Measurements from ENCODE around the gene VTI1A.

Gene VTI1A

DNA sequence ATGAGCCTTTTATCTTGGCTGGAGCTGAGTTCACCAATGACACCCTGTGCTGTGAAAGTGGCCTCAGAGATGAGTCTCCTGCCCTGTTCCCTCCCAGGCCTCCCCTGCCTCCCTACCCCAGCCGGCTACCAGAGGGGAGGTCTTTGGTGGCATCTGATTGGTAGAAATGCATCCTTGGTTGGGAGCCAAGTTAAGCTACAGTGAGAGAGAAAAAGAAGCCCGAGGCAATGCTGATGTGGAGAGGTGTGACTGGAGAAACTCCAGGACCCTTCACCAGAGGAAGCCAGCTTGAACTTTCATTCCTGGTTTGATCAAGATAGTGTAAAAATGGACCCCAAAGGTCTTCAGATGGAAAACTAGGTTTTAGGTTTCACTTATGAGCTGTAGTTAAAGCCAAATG lies 311.9 kb downstream of the VTI1A start:
- DNase-seq (ENCODE audit: low spot score) = no peak

DNA sequence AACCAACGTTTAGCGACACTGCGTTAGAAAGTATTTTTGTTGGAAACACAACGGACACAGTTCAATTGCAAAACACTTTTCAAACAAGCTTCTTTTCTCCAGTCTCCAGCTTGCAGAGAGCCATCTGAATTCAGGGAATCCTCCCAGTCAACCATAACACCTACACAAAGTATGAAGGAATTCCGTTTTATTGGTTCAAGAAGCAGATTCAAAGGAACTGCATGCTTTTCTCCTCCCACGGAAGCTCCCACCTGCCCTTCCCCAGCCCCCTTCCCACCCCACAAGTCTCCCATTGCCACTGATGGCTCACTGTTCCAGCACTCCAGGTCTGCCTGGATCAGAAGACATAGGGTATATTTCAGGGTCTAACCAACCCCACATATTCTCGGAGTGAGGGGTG lies 312.5 kb downstream of the VTI1A start:
- no peak for DNase-seq (ENCODE audit: low spot score)

DNA sequence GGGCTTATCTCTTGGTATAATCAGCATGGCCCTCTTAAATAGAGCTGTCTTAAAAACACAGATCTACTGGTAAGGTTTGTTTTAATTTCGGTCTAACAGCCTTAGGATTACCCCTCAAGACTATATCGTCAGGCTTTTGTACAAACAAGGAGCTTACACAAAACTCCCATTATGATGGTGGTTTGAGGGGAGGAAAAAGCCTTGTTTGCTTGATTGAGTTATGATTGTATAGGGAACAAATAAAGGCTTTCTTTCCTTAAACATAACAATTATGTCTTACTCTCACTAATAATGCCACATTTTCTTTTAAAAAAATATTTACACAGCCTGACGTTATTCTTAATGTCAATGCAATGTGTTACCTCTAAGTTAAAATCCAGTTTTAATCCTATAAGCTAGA lies 314.2 kb downstream of the VTI1A start:
- no peak for DNase-seq (ENCODE audit: low spot score)

DNA sequence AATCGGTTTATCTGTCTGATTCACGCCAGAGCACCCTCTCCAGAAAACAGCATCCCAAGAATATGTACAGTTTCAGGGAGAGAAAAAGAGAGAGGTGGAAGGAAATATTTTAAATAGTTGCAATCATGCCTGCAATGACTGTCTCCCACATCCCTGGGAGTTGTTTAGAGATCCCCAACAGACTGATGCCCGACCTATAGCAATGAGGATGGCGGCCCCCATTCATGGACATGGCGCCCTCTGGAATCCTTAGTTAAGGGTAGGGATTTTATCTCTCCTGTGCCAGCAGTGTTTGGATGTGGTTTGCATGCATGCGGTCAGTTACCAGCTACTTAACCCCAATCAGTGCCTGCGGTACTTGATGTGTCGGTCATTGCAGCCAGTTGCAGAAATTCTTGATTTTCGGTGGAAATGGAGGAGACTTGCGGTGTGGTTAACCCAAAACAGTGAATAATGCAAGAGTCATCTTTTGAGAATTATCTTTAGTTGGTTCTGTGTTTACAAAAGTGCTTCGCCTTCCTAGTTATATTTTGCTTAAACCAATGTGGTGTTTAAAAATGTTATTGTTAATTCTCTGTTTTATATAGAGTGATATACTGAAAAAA lies 317.0 kb downstream of the VTI1A start:
- DNase-seq (ENCODE audit: low spot score) = no peak

DNA sequence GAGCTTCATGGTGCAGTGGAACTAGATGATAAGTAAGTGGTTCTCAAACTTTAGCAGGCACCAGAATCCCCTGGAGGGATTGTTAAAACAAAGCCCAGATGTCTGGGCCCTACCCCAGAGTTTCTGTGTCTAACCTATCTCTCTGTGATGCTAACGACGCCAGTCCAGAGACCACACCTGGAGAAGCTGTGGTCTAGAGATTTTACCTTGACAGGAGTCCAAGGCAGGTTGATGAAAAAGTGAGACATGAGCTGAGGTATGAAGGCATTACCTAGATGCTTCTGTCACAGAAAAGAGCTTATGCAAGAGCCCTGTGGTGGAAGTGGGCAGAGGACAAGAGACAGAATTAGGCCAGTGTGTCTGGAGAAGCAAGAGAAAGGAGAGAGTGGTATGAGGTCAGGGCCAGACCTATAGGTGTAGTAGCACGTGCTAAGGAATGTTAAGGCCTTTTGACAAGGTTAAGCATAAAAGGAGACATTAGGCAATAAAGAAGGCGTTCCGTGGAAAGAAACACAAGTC lies 318.8 kb downstream of the VTI1A start:
- no peak for DNase-seq (ENCODE audit: low spot score)

DNA sequence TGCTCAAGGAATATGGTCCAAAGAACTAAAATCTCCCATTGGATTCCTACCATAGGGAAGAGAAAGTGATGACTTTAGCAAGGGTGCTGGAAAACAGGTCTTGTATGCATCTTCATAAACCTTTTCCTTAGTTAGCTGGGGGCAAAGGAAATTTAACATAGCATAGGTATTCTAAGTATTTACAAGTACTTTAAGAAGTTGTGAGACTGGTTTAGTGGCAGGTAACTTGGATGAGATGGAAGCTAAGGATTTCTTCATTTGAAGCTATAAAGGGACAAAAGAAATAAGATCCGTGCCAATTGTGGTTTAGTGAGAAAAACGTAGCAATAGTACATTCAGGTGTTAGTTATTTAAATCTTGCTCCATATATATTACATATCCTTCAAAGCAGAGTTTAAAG lies 319.6 kb downstream of the VTI1A start:
- DNase-seq (ENCODE audit: low spot score) = no peak

DNA sequence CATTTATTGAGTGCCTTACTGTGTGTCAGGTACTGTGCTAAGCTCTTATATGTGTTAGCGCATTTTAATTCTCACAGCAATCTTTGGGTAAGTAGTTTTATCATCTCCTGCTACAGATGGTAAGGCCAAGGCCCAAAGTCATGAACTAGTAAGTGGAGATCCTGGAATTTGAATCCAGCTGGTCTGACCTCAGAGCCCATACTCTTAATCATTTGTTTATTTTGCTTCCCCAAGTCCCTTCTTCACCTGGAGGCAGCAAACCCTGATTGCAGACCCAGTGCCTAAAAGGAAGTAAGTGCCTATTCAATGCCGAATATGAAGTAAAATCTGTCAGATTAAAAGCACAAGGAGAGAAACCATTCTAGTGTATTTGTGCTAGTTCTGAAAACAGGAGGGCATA lies 320.1 kb downstream of the VTI1A start:
- no peak for DNase-seq (ENCODE audit: low spot score)

DNA sequence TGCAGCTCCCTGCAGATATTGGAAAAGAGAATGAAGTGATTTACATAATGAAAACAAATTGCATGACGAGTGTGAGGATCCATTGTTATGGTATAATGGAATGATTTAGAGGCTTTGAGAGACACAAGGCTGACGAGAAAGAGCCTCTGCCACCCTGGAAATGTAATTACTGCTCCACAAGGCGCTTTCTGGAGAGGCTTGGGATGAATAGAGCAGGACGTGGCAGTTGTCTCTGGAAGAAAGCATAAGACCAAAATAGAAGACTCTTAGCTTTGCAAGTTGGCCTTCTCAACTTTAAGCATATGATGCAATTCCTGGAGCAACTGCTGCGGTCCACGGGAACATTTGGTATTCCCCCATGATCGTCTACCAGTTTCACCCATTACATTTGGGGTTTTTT lies 321.1 kb downstream of the VTI1A start:
- DNase-seq (ENCODE audit: low spot score) = no peak

DNA sequence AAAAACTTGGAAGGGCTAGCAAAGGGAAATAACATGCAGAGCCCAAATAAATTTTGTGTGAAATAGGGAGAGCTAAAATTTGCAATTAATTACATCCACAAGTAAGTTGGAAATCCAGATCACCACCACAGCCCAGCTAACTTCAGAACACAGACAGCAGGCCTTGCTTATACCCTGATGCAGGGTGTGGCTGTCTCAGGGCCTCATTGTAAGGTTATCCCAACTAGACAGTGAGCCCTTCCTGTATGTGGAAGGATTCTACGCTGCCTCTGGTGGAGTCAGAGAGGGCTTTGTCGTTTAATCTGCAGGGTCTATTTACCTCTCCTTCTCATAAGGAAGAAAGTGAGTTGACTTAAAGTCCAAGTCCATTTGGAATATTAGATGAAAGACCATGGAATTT lies 322.1 kb downstream of the VTI1A start:
- DNase-seq (ENCODE audit: low spot score) = no peak

DNA sequence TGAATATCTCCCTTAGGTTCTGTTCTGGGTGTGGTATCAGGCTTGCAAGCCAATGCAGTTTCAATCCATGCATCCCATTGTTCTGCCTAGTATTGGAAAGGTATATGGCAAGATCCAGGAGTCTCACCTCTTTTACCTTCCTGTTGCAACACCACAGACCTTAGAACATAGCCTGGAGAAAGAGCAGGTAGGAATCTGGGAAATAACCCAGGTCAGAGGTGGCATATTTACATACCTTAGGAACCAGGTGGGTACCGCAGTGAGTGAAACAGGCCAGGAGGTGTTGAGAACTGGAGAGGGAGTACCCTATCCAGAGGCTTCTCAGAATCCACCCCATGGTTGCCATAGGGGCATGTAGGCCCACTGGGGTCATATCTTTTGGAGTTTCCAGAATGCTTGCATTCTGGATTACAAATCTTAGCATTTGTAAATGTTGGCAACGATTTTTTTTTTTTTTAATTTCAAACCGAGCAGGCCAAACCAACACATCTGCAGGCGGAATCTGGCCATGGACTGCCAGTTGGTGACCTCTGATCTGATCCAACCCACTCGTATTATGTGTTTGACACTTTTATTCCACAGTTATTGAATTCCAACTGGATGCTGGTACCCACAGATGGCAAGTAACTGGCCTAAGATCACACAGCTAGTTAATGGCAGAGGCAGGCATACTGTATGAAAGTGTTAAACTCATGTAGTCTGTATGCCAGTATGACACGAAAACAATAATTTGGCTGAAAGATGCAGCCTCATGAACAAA lies 322.8 kb downstream of the VTI1A start:
- DNase-seq (ENCODE audit: low spot score) = no peak

DNA sequence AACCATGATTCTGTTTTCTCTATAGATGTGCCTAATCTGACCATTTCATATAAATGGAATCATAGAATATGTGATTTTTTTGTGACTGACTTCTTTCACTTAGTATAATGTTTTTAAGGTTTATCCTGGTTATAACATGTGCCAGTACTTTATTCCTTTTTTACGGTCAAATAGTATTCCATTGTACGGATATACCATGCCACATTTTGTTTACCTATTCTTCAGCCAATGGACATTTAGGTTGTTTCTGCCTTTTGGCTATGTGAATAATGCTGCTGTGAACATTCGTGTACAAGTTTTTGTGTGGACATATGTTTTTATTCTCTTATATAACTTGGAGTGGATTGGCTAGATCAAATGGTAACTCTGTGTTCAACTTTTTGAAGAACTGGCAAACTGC lies 324.7 kb downstream of the VTI1A start:
- DNase-seq (ENCODE audit: low spot score) = no peak

DNA sequence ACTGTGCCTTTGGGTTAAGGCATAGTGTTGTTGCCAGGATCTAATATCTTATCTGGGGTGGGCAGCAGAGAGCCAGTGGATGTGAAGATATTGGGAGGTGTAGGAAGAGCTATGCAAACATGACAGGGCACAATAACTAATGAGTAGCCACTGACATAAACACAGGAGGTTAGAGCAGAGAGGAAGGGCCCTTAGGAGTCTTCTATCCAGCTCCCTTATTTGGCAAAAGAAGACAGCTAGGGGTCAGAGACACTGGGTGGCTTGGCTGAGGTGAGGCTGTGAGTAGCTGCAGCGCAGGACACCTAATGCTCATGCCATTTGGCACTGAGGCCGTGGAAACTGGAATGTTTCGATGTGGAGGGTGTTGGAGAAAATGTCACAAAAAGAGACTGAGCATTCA lies 326.8 kb downstream of the VTI1A start:
- no peak for DNase-seq (ENCODE audit: low spot score)

DNA sequence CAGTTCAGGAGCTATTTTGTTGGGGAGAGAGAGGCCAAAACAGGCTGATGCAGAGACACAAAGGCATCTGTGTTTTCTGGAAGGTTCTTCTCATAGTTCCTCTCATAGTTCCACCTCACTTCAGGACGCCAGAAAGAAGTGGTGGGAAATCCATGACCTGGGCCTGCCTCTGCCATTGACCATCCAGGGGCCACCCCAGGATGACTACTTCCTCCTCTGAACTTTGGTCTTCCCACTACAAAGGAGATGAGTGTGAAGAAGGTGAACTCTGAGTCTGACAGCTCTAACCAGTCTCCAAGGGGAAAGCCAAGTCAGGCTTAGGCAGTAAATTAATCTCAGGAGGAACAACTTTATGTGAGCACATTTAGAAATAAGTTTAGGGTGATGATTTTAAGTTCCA lies 327.2 kb downstream of the VTI1A start:
- DNase-seq (ENCODE audit: low spot score) = no peak

DNA sequence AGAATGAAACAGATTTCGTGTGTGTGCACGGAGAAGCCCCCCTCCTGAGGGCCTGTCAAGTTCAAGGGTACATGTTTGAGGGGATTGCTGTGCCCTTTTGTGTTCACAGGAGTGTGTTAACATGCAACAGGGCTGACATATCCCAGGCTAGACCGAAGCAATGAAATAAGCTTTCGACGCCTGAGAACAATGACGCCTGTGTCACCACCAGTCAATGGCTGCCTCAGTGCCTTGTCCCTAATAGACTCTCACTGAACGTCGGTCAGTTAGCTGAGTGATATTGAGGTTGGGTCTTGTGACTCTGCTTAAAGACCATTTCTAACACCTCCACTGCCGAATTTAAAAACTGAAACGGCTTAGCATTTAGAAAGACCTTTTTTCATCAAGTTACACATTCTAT lies 327.8 kb downstream of the VTI1A start:
- no peak for DNase-seq (ENCODE audit: low spot score)

DNA sequence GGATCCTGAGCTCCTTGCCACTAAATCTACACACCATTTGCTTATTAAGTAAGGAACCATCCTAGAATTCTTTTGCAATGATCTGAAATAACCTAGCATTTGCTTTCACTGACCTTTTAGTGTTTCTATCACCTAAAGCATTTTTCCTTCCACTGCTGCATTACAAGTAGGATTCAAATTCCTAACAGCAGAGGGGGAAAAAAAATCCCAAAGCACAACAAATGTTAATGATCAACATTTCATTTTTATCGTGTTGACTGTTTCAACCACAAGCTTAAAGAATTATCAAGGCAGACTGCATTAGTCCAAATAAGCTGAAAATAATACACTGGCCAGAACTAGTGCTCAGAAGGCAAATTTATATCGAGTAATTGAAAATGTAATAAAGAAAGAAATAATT lies 328.4 kb downstream of the VTI1A start:
- peak; percentile 57 for DNase-seq (ENCODE audit: low spot score)

DNA sequence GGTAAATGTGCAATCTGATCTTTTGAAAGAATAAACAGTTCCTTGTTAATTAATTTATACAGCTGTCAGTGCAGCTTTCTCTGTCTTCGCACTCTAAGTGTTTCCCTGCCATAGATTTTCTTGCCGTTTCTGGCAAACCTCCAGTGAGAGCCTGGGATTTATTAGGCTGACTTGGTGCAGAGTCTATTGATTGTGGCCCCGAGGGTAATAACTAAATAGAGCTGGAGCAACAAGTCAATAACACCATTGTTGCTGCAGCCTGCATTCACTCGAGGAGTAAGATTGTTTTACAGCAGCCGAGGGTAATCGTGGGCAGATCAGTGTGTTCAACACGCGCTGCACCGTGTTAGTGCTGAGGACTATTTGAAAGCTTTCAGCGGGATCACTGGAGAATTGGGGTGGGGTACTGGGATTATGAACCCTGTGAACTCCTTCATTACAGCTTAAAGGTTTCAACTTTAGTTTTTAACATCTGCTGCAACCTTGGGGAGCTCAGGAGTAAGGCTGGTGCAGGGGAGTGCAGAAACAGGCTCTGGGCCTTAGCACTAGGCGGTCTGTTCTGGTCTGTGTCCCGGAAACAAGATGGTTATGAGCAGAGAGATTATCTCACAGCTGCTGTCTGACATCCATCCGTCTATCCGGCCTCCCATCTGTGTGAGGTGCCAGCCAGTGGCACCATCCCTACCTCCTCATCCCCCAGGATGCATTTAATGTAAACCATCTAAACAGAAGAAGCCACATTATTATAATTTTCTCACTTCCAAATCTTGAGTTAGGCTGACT lies 329.1 kb downstream of the VTI1A start:
- DNase-seq (ENCODE audit: low spot score) = no peak

DNA sequence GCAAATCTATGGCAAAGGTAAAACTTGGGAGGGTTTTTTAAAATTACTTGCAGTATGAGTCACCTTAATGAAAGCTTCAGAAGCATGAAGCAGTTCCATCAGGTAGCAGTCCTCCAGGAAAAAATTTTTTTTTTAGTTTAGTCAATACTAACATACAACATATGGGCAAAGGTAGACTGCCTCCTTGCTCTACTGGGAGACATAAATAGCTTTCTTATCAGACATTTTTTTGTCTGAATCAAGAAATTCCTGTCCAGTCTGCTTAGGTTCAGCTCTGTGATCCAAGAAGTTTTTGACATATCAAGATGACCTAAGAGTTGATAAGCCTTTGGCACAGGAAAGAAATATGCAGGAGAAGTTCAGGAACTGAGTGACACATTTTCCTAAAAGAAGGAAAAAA lies 331.6 kb downstream of the VTI1A start:
- DNase-seq (ENCODE audit: low spot score) = peak; percentile 40

DNA sequence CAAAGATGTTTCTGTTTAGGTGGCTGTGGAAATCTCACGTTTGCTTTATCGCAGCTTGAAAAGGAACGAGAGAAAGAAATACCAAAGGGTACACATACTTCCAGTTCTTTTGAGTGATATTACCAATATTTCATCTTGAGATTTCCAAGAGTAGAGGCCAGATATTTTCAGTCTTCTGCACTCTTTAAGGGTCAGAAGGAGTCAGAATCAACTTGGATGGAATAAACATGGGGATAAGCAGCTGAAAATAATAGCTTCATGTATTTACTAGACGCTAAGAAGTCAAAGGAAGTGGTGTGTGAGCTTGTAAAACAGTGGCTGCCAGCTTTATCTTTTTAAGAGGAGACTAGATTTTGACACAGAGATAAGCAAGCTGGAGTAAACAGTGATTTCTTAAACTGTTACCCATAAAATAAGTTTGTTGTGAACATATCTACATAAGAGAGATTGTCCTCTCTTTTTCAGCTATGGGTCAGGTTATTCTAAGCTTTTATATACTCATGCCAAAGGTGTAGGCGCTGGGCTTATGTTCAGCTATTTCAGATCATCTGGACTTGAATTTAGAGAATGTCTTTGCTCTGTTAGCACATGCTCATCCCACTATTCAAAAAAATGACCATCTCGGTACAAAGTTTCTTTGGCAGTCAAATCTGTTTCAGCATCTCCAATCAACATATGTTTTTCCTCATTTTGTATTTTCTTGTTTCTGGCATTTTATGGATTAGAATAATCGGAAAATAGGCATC lies 332.2 kb downstream of the VTI1A start:
- no peak for DNase-seq (ENCODE audit: low spot score)

DNA sequence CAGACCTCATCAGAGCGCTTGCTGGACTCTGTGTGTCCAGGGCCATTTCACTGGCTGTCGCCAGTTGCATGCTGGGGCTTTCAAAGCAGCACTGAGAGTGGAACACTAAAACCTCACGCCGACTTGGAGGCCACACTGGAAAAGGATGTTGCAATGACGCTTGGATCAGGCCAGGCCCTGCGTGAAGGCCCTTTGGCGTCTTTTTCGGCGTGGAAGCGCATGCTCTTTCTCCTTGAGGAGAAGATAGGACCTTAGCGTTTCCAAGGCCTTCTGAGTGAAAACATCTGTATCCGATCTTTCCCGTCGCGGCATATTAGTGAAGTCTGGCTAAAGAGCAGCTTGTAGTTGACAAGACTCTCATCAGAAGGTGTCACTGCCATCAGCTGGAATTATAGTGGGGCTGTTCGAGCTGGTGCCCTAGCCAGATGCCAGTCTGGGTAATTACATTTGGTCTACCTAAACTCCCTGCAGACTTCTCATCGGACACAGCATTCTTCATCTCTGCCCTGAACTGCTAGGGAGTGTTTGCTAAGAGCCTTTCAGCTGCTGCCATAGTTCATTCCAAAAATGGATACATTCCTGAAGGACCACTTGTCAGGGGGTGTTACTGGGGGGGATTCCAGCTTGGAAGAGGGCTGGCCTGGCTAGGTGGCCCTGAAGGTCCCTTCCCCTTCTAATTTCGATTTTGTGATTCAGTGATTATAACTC lies 335.3 kb downstream of the VTI1A start:
- DNase-seq (ENCODE audit: low spot score) = no peak

DNA sequence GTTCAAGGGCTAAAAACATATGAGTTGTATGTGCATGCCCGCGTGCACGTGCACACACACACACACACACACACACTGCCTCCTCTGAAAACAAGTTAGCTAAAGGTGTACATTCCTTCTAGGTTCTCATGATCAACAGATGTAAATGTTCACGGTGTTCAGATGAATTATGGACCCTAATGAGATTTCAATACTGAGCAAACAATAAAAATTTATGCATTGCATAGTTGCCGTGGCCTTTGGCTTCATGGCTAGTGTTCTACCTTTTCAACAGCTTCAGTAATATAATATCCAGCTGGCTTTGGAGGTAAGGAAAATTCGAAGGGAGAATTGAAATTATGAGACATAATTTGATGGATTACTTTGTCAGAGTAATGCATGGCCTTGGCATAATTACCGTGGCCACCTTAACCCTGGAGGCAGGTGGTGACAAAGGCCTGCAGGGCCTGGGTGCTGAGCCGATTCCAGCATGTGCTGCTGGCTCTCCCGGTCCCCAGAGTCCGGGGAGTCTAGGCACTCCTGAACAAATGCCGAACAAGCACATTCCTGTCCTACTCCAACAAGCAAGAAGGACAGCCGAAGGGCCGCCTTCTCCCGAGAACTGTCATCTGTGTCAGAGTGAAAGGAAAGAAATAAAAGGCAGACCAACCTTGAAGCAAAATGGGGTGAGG lies 336.5 kb downstream of the VTI1A start:
- DNase-seq (ENCODE audit: low spot score) = peak; percentile 47

DNA sequence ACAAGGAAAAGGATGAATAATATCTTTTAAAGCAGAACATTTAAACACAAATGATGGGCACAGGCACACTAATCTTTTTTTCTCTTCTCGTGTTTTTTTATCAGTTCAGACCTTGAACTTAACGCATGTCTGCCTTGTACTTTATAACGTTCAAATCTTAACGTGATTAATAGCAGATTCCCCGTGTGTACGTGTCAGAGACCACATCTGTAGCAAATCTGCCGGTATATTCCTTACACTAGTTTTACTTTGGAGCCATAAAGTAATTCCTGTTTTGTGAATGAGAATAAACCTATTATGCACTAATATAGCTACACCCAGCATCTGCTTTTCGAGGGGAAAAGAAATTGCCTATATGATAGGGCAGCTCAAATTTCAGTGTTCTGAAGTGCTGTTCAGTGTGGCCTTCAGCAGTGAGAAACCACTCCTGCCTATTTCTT lies 337.0 kb downstream of the VTI1A start:
- DNase-seq (ENCODE audit: low spot score) = no peak

Data from kidney tubule cell (primary cell).